IMR-90 (cell line): ENCODE results near the gene CCR9. TPM values are rescaled to one million over a fixed set of nuclear protein-coding genes. Genes with fewer than 3 reads are reported as not detected.
A peak's percentile ranks its signal among the peaks of the same experiment; 100 is the strongest.

Experiments
- ATAC-seq: fragments of 200-7000 bp; cut with Tn5 transposase; 2 replicates; pipeline ENCODE4 v1.9.1; 2020; ENCODE audit warnings: low read depth, mild to moderate bottlenecking, moderate library complexity
- BruUV-seq: library from RNA; stranded (reverse); fragments of 400-500 nt; replicated peaks from 2 replicates; lab custom pipeline; 2021; lab: Mats Ljungman, UMichigan
- CTCF ChIA-PET: fragments of 300-600 bp; formaldehyde crosslinking; extraction: SDS; loops from one replicate; lab custom pipeline; 2021; ENCODE audit warnings: antibody characterized with exemption; lab: Yijun Ruan, JAX
- POLR2A ChIA-PET: fragments of 300-600 bp; sonication (Branson Sonifier 250); formaldehyde crosslinking; loops from one replicate; lab custom pipeline; 2022; ENCODE audit warnings: antibody characterized with exemption; ENCODE audit not compliant: unreplicated experiment; lab: Charles Lee
- DNase-seq: peaks from one replicate; pipeline ENCODE4 v3.0.0; 2013
- H2AFZ ChIP-seq: replicated peaks from 2 replicates; pipeline ENCODE3; 2013; ENCODE audit warnings: low read length, mild to moderate bottlenecking; ENCODE audit not compliant: poor library complexity
- H2AK5ac ChIP-seq: 2 replicates; pipeline ENCODE4 v1.6.1; 2013; ENCODE audit warnings: low read depth, low read length, inconsistent platforms
- H2AK9ac ChIP-seq: replicated peaks from 2 replicates; pipeline ENCODE3; 2013; ENCODE audit warnings: mild to moderate bottlenecking, low read depth, low read length, moderate library complexity; ENCODE audit not compliant: poor library complexity
- H2BK120ac ChIP-seq: 2 replicates; pipeline ENCODE4 v1.6.1; 2013; ENCODE audit warnings: low read depth, low read length, inconsistent platforms
- H2BK15ac ChIP-seq: 3 replicates; pipeline ENCODE4 v1.6.1; 2013; ENCODE audit warnings: low read depth, low read length, inconsistent platforms
- H2BK20ac ChIP-seq: 2 replicates; pipeline ENCODE4 v1.6.1; 2013; ENCODE audit warnings: low read depth, mild to moderate bottlenecking, inconsistent platforms, low read length, moderate library complexity
- H2BK5ac ChIP-seq: 2 replicates; pipeline ENCODE4 v1.6.1; 2013; ENCODE audit warnings: mild to moderate bottlenecking, low read depth, low read length, inconsistent platforms; ENCODE audit not compliant: poor library complexity, severe bottlenecking
- H3K14ac ChIP-seq: replicated peaks from 2 replicates; pipeline ENCODE4 v1.6.1; 2013; ENCODE audit warnings: low read depth, low read length, inconsistent platforms
- H3K18ac ChIP-seq: 2 replicates; pipeline ENCODE4 v1.6.1; 2013; ENCODE audit warnings: low read depth, low read length, control low read depth
- H3K23ac ChIP-seq: 2 replicates; pipeline ENCODE4 v1.6.1; 2013; ENCODE audit warnings: low read depth, low read length, inconsistent platforms
- H3K27ac ChIP-seq: 2 replicates; pipeline ENCODE4 v1.5.1; 2013; ENCODE audit warnings: mild to moderate bottlenecking, control low read depth, low read length; ENCODE audit not compliant: insufficient read depth
- H3K27me3 ChIP-seq: 2 replicates; pipeline ENCODE4 v1.6.1; 2013; ENCODE audit warnings: low read length; ENCODE audit not compliant: control insufficient read depth, insufficient read depth
- H3K36me3 ChIP-seq: 2 replicates; pipeline ENCODE4 v1.6.1; 2013; ENCODE audit warnings: low read length, mixed read lengths; ENCODE audit not compliant: control insufficient read depth, insufficient read depth
- H3K4ac ChIP-seq: 2 replicates; pipeline ENCODE4 v1.6.1; 2013; ENCODE audit warnings: low read depth, low read length, inconsistent platforms
- H3K4me1 ChIP-seq: 2 replicates; pipeline ENCODE4 v1.6.1; 2013; ENCODE audit warnings: low read length, mixed read lengths; ENCODE audit not compliant: control insufficient read depth, insufficient read depth
- H3K4me2 ChIP-seq: 2 replicates; pipeline ENCODE4 v1.6.1; 2013; ENCODE audit warnings: low read depth, mild to moderate bottlenecking, control low read depth, low read length, moderate library complexity
- H3K4me3 ChIP-seq: 2 replicates; pipeline ENCODE4 v1.5.1; 2013; ENCODE audit warnings: low read depth, mild to moderate bottlenecking, control low read depth, low read length, moderate library complexity; ENCODE audit not compliant: insufficient read depth
- H3K56ac ChIP-seq: 2 replicates; pipeline ENCODE4 v1.6.1; 2013; ENCODE audit warnings: low read length, inconsistent platforms; ENCODE audit not compliant: insufficient read depth; ENCODE audit errors: extremely low read depth
- H3K79me1 ChIP-seq, 2 experiments: 2 replicates each; pipeline ENCODE4 v1.6.1; 2013; ENCODE audit warnings: low read length in 2 of 2, inconsistent platforms in 1 of 2, low read depth in 1 of 2
- H3K9ac ChIP-seq: 2 replicates; pipeline ENCODE4 v1.6.1; 2013; ENCODE audit warnings: low read depth, low read length, control low read depth
- H3K9me1 ChIP-seq: 2 replicates; pipeline ENCODE4 v1.6.1; 2013; ENCODE audit warnings: low read length, inconsistent platforms; ENCODE audit not compliant: insufficient read depth
- H3K9me3 ChIP-seq: 2 replicates; pipeline ENCODE4 v1.6.1; 2013; ENCODE audit warnings: low read length; ENCODE audit not compliant: control insufficient read depth, insufficient read depth
- H4K20me1 ChIP-seq: 2 replicates; pipeline ENCODE4 v1.6.1; 2013; ENCODE audit warnings: low read length, inconsistent platforms; ENCODE audit not compliant: insufficient read depth
- H4K5ac ChIP-seq: 2 replicates; pipeline ENCODE4 v1.6.1; 2013; ENCODE audit warnings: mild to moderate bottlenecking, low read depth, low read length, control low read depth
- H4K8ac ChIP-seq, 2 experiments: 2 replicates each; pipeline ENCODE4 v1.6.1; 2013; ENCODE audit warnings: low read depth in 2 of 2, low read length in 2 of 2, control low read depth in 1 of 2, inconsistent platforms in 1 of 2
- H4K91ac ChIP-seq: 2 replicates; pipeline ENCODE4 v1.6.1; 2013; ENCODE audit warnings: low read depth, low read length, inconsistent platforms; ENCODE audit not compliant: insufficient read depth
- CEBPB ChIP-seq: IDR thresholded peaks from 2 replicates; pipeline ENCODE4 v1.6.1; 2012; ENCODE audit warnings: low read depth, low read length, improper control_type of control experiment
- FOS ChIP-seq: fragments of 150-350 bp; IDR thresholded peaks from 2 replicates; pipeline ENCODE4 v1.6.1; 2016; ENCODE audit warnings: low read depth, low read length
- MAZ ChIP-seq: IDR thresholded peaks from 2 replicates; pipeline ENCODE4 v1.6.1; 2012; ENCODE audit warnings: low read depth, mild to moderate bottlenecking, low read length, improper control_type of control experiment, moderate library complexity, borderline replicate concordance
- NFE2L2 ChIP-seq: fragments of 150-350 bp; IDR thresholded peaks from 2 replicates; pipeline ENCODE4 v1.6.1; 2016; ENCODE audit warnings: low read depth, mild to moderate bottlenecking, low read length
- WGBS, 2 experiments: methylation state at CpG; one replicate each; pipeline versions ENCODE4 v1.1.5 to v1.1.7; 2013; ENCODE audit warnings: missing lambda C conversion rate in 2 of 2; ENCODE audit not compliant: insufficient read length in 1 of 2; ENCODE audit errors: extremely low coverage in 2 of 2; 5-methylcytosine and 5-hydroxymethylcytosine counted together
- dilution Hi-C: fragments of 300-500 bp; cut with HindIII; formaldehyde crosslinking; loops from one replicate; pipeline ENCODE4 v1.14.3; 2018; ENCODE audit warnings: low sequenced_read_pairs; ENCODE audit not compliant: unreplicated experiment
- in situ Hi-C: fragments of 300-500 bp; cut with MboI; formaldehyde crosslinking; loops from 3 replicates; pipeline ENCODE4 v1.14.3; 2019; ENCODE audit warnings: low sequenced_read_pairs, inconsistent platforms, mixed read lengths
- intact Hi-C: fragments of 100-400 bp; cut with micrococcal nuclease; formaldehyde crosslinking; loops from 2 replicates; pipeline ENCODE4 v1.10.0; 2022
- polyA plus RNA-seq, 3 experiments: library from polyadenylated mRNA; depleted of rRNA; stranded (reverse); fragments of >200 nt; gene quantifications; 2 replicates each; pipeline ENCODE4 v1.2.3, GENCODE V29; 2012; ENCODE audit warnings: low replicate concordance in 1 of 3
- total RNA-seq: library from RNA; depleted of rRNA; stranded (reverse); fragments of >200 nt; gene quantifications from 2 replicates; pipeline ENCODE4 v1.2.3, GENCODE V29; 2012

CCR9 gene
- total and polyA plus RNA-seq, 2 of the 4 experiments (the other 2 are of a cell fraction), result not detected

- CTCF ChIA-PET, result interaction anchor here (0.7 to 1.2 kb wide), 3 partner anchors 22 to 147 kb away, joined by 3 read pairs; no protein-coding TSS in a partner anchor
- Histone ChIP-seq H2AFZ (peak overlapping the region; percentile 44), H3K27ac (no peak overlapping the region), H3K56ac (no peak overlapping the region), H3K18ac (peak overlapping the region; percentile 10), H3K4me2 (peak overlapping the region; percentile 21; the same call in 1 of the 2 replicates), H3K9me3 (no peaks in the 10 kb centered on the region), H3K36me3 (no peaks in the 10 kb centered on the region), H3K9ac (no peak overlapping the region), H2AK9ac (peak overlapping the region; percentile 15), H4K91ac (no peak overlapping the region), H3K9me1 (peaks cover 12% of the 10 kb centered on the region; the same call in 1 of the 2 replicates), H4K8ac (peak overlapping the region in 1 of 2 experiments; percentile 6; a peak in 1 of 4 replicates), H2BK20ac (peak overlapping the region; percentile 65; the same call in 1 of the 2 replicates), H3K23ac (no peak overlapping the region; the same call in 1 of the 2 replicates), H2BK120ac (peak overlapping the region; percentile 32; the same call in 1 of the 2 replicates), H3K14ac (peak overlapping the region; percentile 60; the same call in 1 of the 2 replicates), H3K27me3 (no peaks in the 10 kb centered on the region), H4K20me1 (no peaks in the 10 kb centered on the region), H2BK15ac (peak overlapping the region; percentile 35; the same call in 1 of the 3 replicates), H2BK5ac (peak overlapping the region; percentile 35), H3K4me1 (peaks cover 19% of the 10 kb centered on the region), H3K4me3 (no peak overlapping the region), H3K4ac (peak overlapping the region; percentile 58), H3K79me1 (no peaks in the 10 kb centered on the region), H2AK5ac (peak overlapping the region; percentile 65; the same call in 1 of the 2 replicates), H4K5ac (no peak overlapping the region)
- ATAC-seq (peak; percentile 92), DNase-seq (peak; percentile 83)
- TF ChIP-seq FOS (peak; percentile 64), NFE2L2 (peak; percentile 18; the same call in 1 of the 2 replicates), CEBPB (peak; percentile 88), MAZ (no peak)
- POLR2A ChIA-PET, result no interaction called here
- intact Hi-C loops (no loop called here), dilution Hi-C loops (no loop called here), in situ Hi-C loops (no loop called here)
- no TSS peak for BruUV-seq
- WGBS, 2 experiments, result 80% methylated on average over 2 of the region's 13 CpGs; no CpG with 5 or more reads in 1 of the 2 experiments
Observed at GRCh38 chr3:45907769-45908705, 21.7 kb downstream of the CCR9 start.
